Adrenal gland (tissue), 12 donors: ENCODE results near the gene BCL2L14. TPM values are rescaled to one million over a fixed set of nuclear protein-coding genes. Genes with fewer than 3 reads are reported as not detected.

ENCODE experiments used
- DNase-seq, 7 donors: peaks; one replicate each; pipeline ENCODE4 v3.0.0-alpha.2; 2019 to 2020
- H3K27ac ChIP-seq, 5 donors: fragments of 200-600 bp; sonication (generic) in 4 of 5; 1 replicate in 3 of 5; 2 replicates in 2 of 5; pipeline versions ENCODE4 v1.5.1 to v1.8.0; 2016 to 2020; ENCODE audit warnings: mild to moderate bottlenecking in 1 of 5
- H3K27me3 ChIP-seq: fragments of 200-600 bp; 2 replicates; pipeline ENCODE4 v1.8.0; 2021
- H3K36me3 ChIP-seq, 2 donors: fragments of 200-600 bp; replicated peaks in 1 of 2; 1 replicate in 1 of 2; 2 replicates in 1 of 2; pipeline versions ENCODE4 v1.5.1 to v1.8.0; 2018 to 2022
- H3K4me1 ChIP-seq, 2 donors: fragments of 200-600 bp; replicated peaks in 1 of 2; 1 replicate in 1 of 2; 2 replicates in 1 of 2; pipeline versions ENCODE4 v1.5.1 to v1.8.0; 2018 to 2021
- H3K4me3 ChIP-seq, 4 donors: fragments of 200-600 bp; sonication (generic) in 3 of 4; one replicate each; pipeline ENCODE4 v1.5.1; 2016 to 2018
- H3K9me3 ChIP-seq, 3 donors: fragments of 200-600 bp; sonication (generic) in 1 of 3; replicated peaks in 1 of 3; 1 replicate in 2 of 3; 2 replicates in 1 of 3; pipeline versions ENCODE4 v1.5.1 to v1.8.0; 2016 to 2021
- CTCF ChIP-seq, 6 experiments: fragments of 450-650 bp in 4 of 6; fragments of 200-600 bp in 2 of 6; sonication (generic) in 1 of 6; IDR thresholded peaks; 1 replicate in 5 of 6; 2 replicates in 1 of 6; pipeline versions ENCODE4 v1.5.1 to v1.8.0; 2016 to 2021; ENCODE audit warnings: antibody characterized with exemption in 6 of 6, mild to moderate bottlenecking in 2 of 6, moderate library complexity in 1 of 6
- POLR2A ChIP-seq, 2 donors: fragments of 450-650 bp; IDR thresholded peaks; one replicate each; pipeline ENCODE4 v1.6.1; 2017; ENCODE audit warnings: antibody characterized with exemption in 2 of 2, mild to moderate bottlenecking in 2 of 2, moderate library complexity in 1 of 2
- WGBS, 4 donors: extraction: QIAGEN DNeasy Blood & Tissue Kit in 2 of 4; methylation state at CpG; one replicate each; pipeline versions ENCODE4 v1.1.5 to v1.1.7; 2013 to 2017; 5-methylcytosine and 5-hydroxymethylcytosine counted together
- intact Hi-C, 2 donors: fragments of 100-400 bp; cut with DNase I; formaldehyde crosslinking; loops; one replicate each; pipeline versions ENCODE4 v1.14.1 to v1.15.0; 2022 to 2023
- polyA plus RNA-seq, 3 donors: library from polyadenylated mRNA; stranded (reverse); fragments of 200-250 nt in 2 of 3; fragments of 350-450 nt in 1 of 3; fragmentation: Illumina TruSeq in 1 of 3; extraction: RNeasy Lipid Tissue Mini Kit (QIAGEN cat#74804) in 1 of 3; gene quantifications; one replicate each; pipeline ENCODE4 v1.2.3, GENCODE V29; 2013 to 2014
- total RNA-seq, 9 donors: library from RNA; depleted of rRNA in 4 of 9; stranded (reverse); fragments of >200 nt in 4 of 9; fragments of 120-200 nt in 1 of 9; fragmentation: NEBNext Ultra II Directional in 1 of 9; extraction: Animal tissue kit (Norgen Biotek cat#: 25700) in 1 of 9; gene quantifications; one replicate each; pipeline versions ENCODE4 v1.1.0 to v1.2.4, GENCODE V29; 2013 to 2023
- donor health status: healthy with polysubstance abuse.
- donor health status: Bipolar disorder and iron deficiency.
- donor health status: DM: yes; HTN: yes; CAD: no.
- donor health status: DM: no; HTN: no; CAD: no.
- donor health status: DM: no; HTN: no; CAD: no.
- donor health status: DM: yes; HTN: yes; CAD: no.

BCL2L14 gene
- total and polyA plus RNA-seq, 12 donors: not detected

- Histone ChIP-seq H3K27me3 (no peaks in the 10 kb centered on the region), H3K9me3 (no peaks in the 10 kb centered on the region), H3K4me3 (no peak overlapping the region), H3K4me1 (no peaks in the 10 kb centered on the region), H3K27ac (no peak overlapping the region), H3K36me3 (peaks cover 0 to 23% of the 10 kb centered on the region in 2 donors)
- 88 to 99% (median 94%) methylated on average over 2 of the region's 2 CpGs for WGBS, 4 donors
- TF ChIP-seq POLR2A (IDR thresholded peaks at IDR 0.05): no peak
- intact Hi-C loops: no loop called here
- no peak for DNase-seq
These were observed 56.6 kb downstream of the BCL2L14 start for GRCh38 chr12:12127304-12127703.

GRCh38 chr12:12128670-12129069 is 57.9 kb downstream of the BCL2L14 start:
- Histone ChIP-seq H3K4me1 (no peaks in the 10 kb centered on the region), H3K36me3 (peaks cover 0 to 22% of the 10 kb centered on the region in 2 donors), H3K9me3 (no peaks in the 10 kb centered on the region), H3K27ac (no peak overlapping the region), H3K4me3 (no peak overlapping the region), H3K27me3 (no peaks in the 10 kb centered on the region)
- intact Hi-C loops: no loop called here
- no peak for TF ChIP-seq CTCF (IDR thresholded peaks at IDR 0.05)
- no peak for TF ChIP-seq POLR2A (IDR thresholded peaks at IDR 0.05)
- 74 to 87% (median 81%) methylated on average over 4 of the region's 4 CpGs for WGBS, 4 donors
- no peak for DNase-seq

GRCh38 chr12:12133259-12133658 is 62.5 kb downstream of the BCL2L14 start:
- Histone ChIP-seq H3K9me3 (no peaks in the 10 kb centered on the region), H3K4me3 (no peak overlapping the region), H3K27ac (no peak overlapping the region), H3K36me3 (no peaks in the 10 kb centered on the region), H3K27me3 (no peaks in the 10 kb centered on the region), H3K4me1 (no peaks in the 10 kb centered on the region)
- TF ChIP-seq POLR2A (IDR thresholded peaks at IDR 0.05): no peak
- intact Hi-C loops: no loop called here
- 91 to 97% (median 94%) methylated on average over 3 of the region's 3 CpGs for WGBS, 4 donors
- no peak for DNase-seq

GRCh38 chr12:12133785-12134184 is 63.0 kb downstream of the BCL2L14 start:
- Histone ChIP-seq H3K4me1 (no peaks in the 10 kb centered on the region), H3K27ac (no peak overlapping the region), H3K4me3 (no peak overlapping the region), H3K9me3 (no peaks in the 10 kb centered on the region), H3K36me3 (no peaks in the 10 kb centered on the region), H3K27me3 (no peaks in the 10 kb centered on the region)
- intact Hi-C loops: no loop called here
- WGBS, 4 donors: 94 to 99% (median 96%) methylated on average over 5 of the region's 5 CpGs
- TF ChIP-seq CTCF (IDR thresholded peaks at IDR 0.05) (no peak), POLR2A (IDR thresholded peaks at IDR 0.05) (no peak)
- DNase-seq: no peak

GRCh38 chr12:12138203-12139154 is 67.7 kb downstream of the BCL2L14 start:
- no peaks in the 10 kb centered on the region for H3K9me3 ChIP-seq
- H3K36me3 ChIP-seq: no peaks in the 10 kb centered on the region
- no peaks in the 10 kb centered on the region for H3K27me3 ChIP-seq
- DNase-seq: no peak
- H3K4me1 ChIP-seq: no peaks in the 10 kb centered on the region
- TF ChIP-seq POLR2A (IDR thresholded peaks at IDR 0.05) (no peak), CTCF (IDR thresholded peaks at IDR 0.05) (no peak)
- no peak overlapping the region for H3K4me3 ChIP-seq
- no peak overlapping the region for H3K27ac ChIP-seq
- 92 to 96% (median 94%) methylated on average over 3 of the region's 3 CpGs for WGBS, 4 donors
- intact Hi-C loops: no loop called here
